ENCODE measurements around the gene ASB4. TPM values are rescaled to one million over a fixed set of nuclear protein-coding genes. Genes with fewer than 3 reads are reported as not detected.

Gene ASB4
- total and polyA plus RNA-seq, 2 experiments from 2014 or later = not detected

GRCh38 chr7:95525503-95525902, 39.8 kb downstream of the ASB4 start (continued):
- no peak for TF ChIP-seq ZNF114 (CRISPR knock-in tag; IDR thresholded peaks at IDR 0.05)

- TF ChIP-seq STAT1 (IDR thresholded peaks at IDR 0.05; ENCODE audit: unreplicated experiment) = no peak
- TF ChIP-seq ZNF462 (CRISPR knock-in tag; IDR thresholded peaks at IDR 0.05) = no peak
- no peak for TF ChIP-seq EZH2phosphoT487 (IDR thresholded peaks at IDR 0.05; ENCODE audit: unreplicated experiment)
- no peak for TF ChIP-seq EZH2 (IDR thresholded peaks at IDR 0.05; ENCODE audit: low read depth, unreplicated experiment)
- no peak for TF ChIP-seq REST (IDR thresholded peaks at IDR 0.05; ENCODE audit: unreplicated experiment)
- TF ChIP-seq CTCF (conservative IDR thresholded peaks at IDR 0.05; ENCODE audit: low read depth in 2 of 2) = no peak
- TF ChIP-seq ZNF331 (CRISPR knock-in tag; IDR thresholded peaks at IDR 0.05; ENCODE audit: low read depth) = no peak
- TF ChIP-seq JUNB (IDR thresholded peaks at IDR 0.05; ENCODE audit: unreplicated experiment) = no peak
- TF ChIP-seq POLR2AphosphoS5 (IDR thresholded peaks at IDR 0.05; ENCODE audit: low read depth) = no peak
- no peak for TF ChIP-seq ZNF114 (CRISPR knock-in tag; IDR thresholded peaks at IDR 0.05)
- no peak for TF ChIP-seq NANOG (IDR thresholded peaks at IDR 0.05; ENCODE audit: borderline replicate concordance)
- TF ChIP-seq CREB1 (CRISPR knock-in tag; IDR thresholded peaks at IDR 0.05; ENCODE audit: low read depth) = no peak
- TF ChIP-seq ETS1 (IDR thresholded peaks at IDR 0.05) = no peak
- Histone ChIP-seq H3K9me2 (ENCODE audit: insufficient read depth) (no peaks in the 10 kb centered on the region), H4K20me1 (replicated peaks; ENCODE audit: insufficient read depth) (no peaks in the 10 kb centered on the region), H3F3A (replicated peaks; ENCODE audit: low read depth) (no peaks in the 10 kb centered on the region), H3K79me2 (replicated peaks; ENCODE audit: insufficient read depth) (no peaks in the 10 kb centered on the region), H3K27me3 (ENCODE audit: insufficient read depth) (no peaks in the 10 kb centered on the region), H3K36me3 (ENCODE audit: insufficient read depth) (no peaks in the 10 kb centered on the region), H3K4me2 (no peak overlapping the region), H2AFZ (no peak overlapping the region), H3K27ac (ENCODE audit: low read depth) (no peak overlapping the region), H3K4me3 (no peak overlapping the region), H3K4me1 (ENCODE audit: insufficient read depth) (no peaks in the 10 kb centered on the region)
- no peak for ATAC-seq
- H3K27ac Mint-ChIP-seq = no peak overlapping the region
- H3K36me3 Mint-ChIP-seq (ENCODE audit: low read depth) = no peaks in the 10 kb centered on the region
- H3K9me3 Mint-ChIP-seq = no peaks in the 10 kb centered on the region
- H3K27me3 Mint-ChIP-seq (ENCODE audit: insufficient read depth, low read depth, poor library complexity) = peaks cover 2% of the 10 kb centered on the region
- no peak for DNase-seq (ENCODE audit: low spot score)
- no peaks in the 10 kb centered on the region for H3K4me1 Mint-ChIP-seq
- H3K4me3 Mint-ChIP-seq = no peak overlapping the region
Observed at GRCh38 chr7:95526128-95526738, 40.5 kb downstream of the ASB4 start.

Measured in GM23338 (cell line).